HepG2 (cell line): Measurements from ENCODE around the gene BCL2L1. TPM values are rescaled to one million over a fixed set of nuclear protein-coding genes. Genes with fewer than 3 reads are reported as not detected.
A peak's percentile ranks its signal among the peaks of the same experiment; 100 is the strongest.

Experiments
- AGO1 ChIP-seq: fragments of 200-400 bp; formaldehyde crosslinking; IDR thresholded peaks from 2 replicates; pipeline ENCODE4 v1.6.1; 2017; ENCODE audit warnings: mild to moderate bottlenecking, low read depth, low read length, moderate library complexity; ENCODE audit not compliant: poor library complexity, severe bottlenecking
- NR3C1 ChIP-seq: sonication (generic); formaldehyde crosslinking; IDR thresholded peaks from 2 replicates; pipeline ENCODE4 v1.4.0; 2020; ENCODE audit warnings: missing genetic modification reagents
- SRSF4 ChIP-seq: fragments of 200-400 bp; formaldehyde crosslinking; IDR thresholded peaks from one replicate; pipeline ENCODE4 v1.6.1; 2018; ENCODE audit warnings: mild to moderate bottlenecking, low read depth, low read length, moderate library complexity; ENCODE audit not compliant: poor library complexity, severe bottlenecking
- SRSF9 ChIP-seq: fragments of 200-400 bp; formaldehyde crosslinking; IDR thresholded peaks from 2 replicates; pipeline ENCODE4 v1.6.1; 2018; ENCODE audit warnings: borderline replicate concordance, mild to moderate bottlenecking, low read depth, low read length; ENCODE audit not compliant: insufficient read depth, poor library complexity, severe bottlenecking
- ZNF749 ChIP-seq: sonication (generic); formaldehyde crosslinking; IDR thresholded peaks from 2 replicates; pipeline ENCODE4 v1.8.0; 2022; ENCODE audit warnings: mild to moderate bottlenecking, missing genetic modification reagents, moderate library complexity, borderline replicate concordance
- polyA plus RNA-seq, 8 experiments: library from polyadenylated mRNA; depleted of rRNA in 3 of 8; stranded (reverse) in 7 of 8; unstranded in 1 of 8; fragments of >200 nt; fragmentation: Illumina TruSeq in 4 of 8; extraction: Trizol in 4 of 8; gene quantifications; 2 replicates each; pipeline versions ENCODE4 v1.2.1 to v1.2.3, GENCODE V29; 2011 to 2016; ENCODE audit warnings: low read depth in 4 of 8, missing spikeins in 1 of 8, mixed read lengths in 1 of 8; ENCODE audit not compliant: insufficient read depth in 1 of 8
- total RNA-seq, 5 experiments: library from RNA; depleted of rRNA; stranded (reverse); fragments of >200 nt; fragmentation: Illumina TruSeq; extraction: Trizol; gene quantifications; 2 replicates each; pipeline ENCODE4 v1.2.3, GENCODE V29; 2016; ENCODE audit warnings: low read depth in 1 of 5
- TF ChIP-seq, protein P1 (sequence below): sonication (generic); formaldehyde crosslinking; IDR thresholded peaks from 2 replicates; pipeline ENCODE4 v1.4.0; 2020; ENCODE audit warnings: mild to moderate bottlenecking, missing genetic modification reagents
- TF ChIP-seq, protein P2 (sequence below), 2 experiments: sonication (generic) in 1 of 2; formaldehyde crosslinking in 1 of 2; IDR thresholded peaks; 2 replicates each; pipeline versions ENCODE4 v1.4.0 to v1.6.1; 2016 to 2020; ENCODE audit warnings: borderline replicate concordance in 1 of 2, low read depth in 1 of 2, mild to moderate bottlenecking in 1 of 2, missing genetic modification reagents in 1 of 2
- TF ChIP-seq, protein P3 (sequence below): sonication (generic); formaldehyde crosslinking; IDR thresholded peaks from 2 replicates; pipeline ENCODE4 v1.8.0; 2022; ENCODE audit warnings: mild to moderate bottlenecking, missing genetic modification reagents, borderline replicate concordance
- TF ChIP-seq, protein P4 (sequence below): sonication (generic); formaldehyde crosslinking; IDR thresholded peaks from 2 replicates; pipeline ENCODE4 v1.4.0; 2020; ENCODE audit warnings: missing genetic modification reagents, borderline replicate concordance
- TF ChIP-seq, protein P5 (sequence below): sonication (generic); formaldehyde crosslinking; IDR thresholded peaks from 2 replicates; pipeline ENCODE4 v1.4.0; 2020; ENCODE audit warnings: mild to moderate bottlenecking, missing genetic modification reagents
- TF ChIP-seq, protein P6 (sequence below): sonication (generic); formaldehyde crosslinking; IDR thresholded peaks from 2 replicates; pipeline ENCODE4 v1.5.0; 2020; ENCODE audit warnings: missing genetic modification reagents

Gene BCL2L1
- total and polyA plus RNA-seq, 2 of the 13 experiments (the other 11 are each of a cell fraction or from before 2014, with no cell fraction given) = 164 to 258 TPM

DNA sequence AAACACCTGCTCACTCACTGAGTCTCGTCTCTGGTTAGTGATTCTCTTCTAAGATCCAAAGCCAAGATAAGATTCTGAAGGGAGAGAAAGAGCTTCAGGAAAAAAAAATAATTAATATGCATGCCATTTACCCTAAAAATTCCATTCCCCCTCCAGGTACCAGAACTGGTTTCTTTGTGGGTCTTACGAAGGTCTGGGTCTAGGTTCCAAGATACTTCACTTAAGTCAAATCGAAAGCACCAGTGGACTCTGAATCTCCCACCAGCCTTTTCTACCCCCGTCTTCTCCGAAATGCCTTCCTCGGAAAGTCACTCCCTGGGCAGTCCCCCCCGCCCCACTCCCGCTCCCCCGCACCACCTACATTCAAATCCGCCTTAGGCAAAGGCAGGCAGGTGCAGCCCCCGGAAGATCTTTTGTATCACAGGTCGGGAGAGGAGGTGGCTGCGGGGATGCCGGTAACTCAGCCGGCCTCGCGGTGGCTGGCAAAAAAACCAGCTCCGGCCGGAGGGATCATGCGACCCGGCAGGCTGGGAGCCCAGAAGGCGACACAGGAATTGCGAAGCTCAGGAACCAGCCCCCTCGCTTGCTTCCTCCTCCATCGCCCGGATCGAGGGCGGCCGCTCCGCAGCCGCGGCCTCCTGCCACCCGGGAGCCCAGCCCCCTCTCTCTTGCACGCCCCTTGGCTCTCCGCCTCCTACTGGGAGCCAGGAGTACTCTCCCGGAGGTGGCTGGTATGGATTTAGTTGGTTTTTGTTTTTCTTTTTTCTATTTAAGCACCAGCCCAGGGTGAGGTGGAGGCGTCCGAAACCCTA is at the start of gene BCL2L1 (continued):
- TF ChIP-seq, protein P1, sequence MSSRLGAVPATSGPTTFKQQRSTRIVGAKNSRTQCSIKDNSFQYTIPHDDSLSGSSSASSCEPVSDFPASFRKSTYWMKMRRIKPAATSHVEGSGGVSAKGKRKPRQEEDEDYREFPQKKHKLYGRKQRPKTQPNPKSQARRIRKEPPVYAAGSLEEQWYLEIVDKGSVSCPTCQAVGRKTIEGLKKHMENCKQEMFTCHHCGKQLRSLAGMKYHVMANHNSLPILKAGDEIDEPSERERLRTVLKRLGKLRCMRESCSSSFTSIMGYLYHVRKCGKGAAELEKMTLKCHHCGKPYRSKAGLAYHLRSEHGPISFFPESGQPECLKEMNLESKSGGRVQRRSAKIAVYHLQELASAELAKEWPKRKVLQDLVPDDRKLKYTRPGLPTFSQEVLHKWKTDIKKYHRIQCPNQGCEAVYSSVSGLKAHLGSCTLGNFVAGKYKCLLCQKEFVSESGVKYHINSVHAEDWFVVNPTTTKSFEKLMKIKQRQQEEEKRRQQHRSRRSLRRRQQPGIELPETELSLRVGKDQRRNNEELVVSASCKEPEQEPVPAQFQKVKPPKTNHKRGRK (CRISPR knock-in tag) = no peak
- no peak for TF ChIP-seq ZNF749 (CRISPR knock-in tag)
- TF ChIP-seq NR3C1 (CRISPR knock-in tag) = no peak
- no peak for TF ChIP-seq AGO1
- TF ChIP-seq, protein P2, sequence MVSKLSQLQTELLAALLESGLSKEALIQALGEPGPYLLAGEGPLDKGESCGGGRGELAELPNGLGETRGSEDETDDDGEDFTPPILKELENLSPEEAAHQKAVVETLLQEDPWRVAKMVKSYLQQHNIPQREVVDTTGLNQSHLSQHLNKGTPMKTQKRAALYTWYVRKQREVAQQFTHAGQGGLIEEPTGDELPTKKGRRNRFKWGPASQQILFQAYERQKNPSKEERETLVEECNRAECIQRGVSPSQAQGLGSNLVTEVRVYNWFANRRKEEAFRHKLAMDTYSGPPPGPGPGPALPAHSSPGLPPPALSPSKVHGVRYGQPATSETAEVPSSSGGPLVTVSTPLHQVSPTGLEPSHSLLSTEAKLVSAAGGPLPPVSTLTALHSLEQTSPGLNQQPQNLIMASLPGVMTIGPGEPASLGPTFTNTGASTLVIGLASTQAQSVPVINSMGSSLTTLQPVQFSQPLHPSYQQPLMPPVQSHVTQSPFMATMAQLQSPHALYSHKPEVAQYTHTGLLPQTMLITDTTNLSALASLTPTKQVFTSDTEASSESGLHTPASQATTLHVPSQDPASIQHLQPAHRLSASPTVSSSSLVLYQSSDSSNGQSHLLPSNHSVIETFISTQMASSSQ (IDR thresholded peaks at IDR 0.05; ENCODE audit: low read depth) = no peak
- TF ChIP-seq, protein P2 (CRISPR knock-in tag; IDR thresholded peaks at IDR 0.05; ENCODE audit: borderline replicate concordance) = 0 out of 2 replicates have a peak, but pooled peaks have one; percentile 54
- TF ChIP-seq, protein P3, sequence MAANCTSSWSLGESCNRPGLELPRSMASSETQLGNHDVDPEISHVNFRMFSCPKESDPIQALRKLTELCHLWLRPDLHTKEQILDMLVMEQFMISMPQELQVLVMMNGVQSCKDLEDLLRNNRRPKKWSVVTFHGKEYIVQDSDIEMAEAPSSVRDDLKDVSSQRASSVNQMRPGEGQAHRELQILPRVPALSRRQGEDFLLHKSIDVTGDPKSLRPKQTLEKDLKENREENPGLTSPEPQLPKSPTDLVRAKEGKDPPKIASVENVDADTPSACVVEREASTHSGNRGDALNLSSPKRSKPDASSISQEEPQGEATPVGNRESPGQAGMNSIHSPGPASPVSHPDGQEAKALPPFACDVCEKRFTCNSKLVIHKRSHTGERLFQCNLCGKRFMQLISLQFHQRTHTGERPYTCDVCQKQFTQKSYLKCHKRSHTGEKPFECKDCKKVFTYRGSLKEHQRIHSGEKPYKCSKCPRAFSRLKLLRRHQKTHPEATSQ (CRISPR knock-in tag) = no peak
- TF ChIP-seq, protein P4, sequence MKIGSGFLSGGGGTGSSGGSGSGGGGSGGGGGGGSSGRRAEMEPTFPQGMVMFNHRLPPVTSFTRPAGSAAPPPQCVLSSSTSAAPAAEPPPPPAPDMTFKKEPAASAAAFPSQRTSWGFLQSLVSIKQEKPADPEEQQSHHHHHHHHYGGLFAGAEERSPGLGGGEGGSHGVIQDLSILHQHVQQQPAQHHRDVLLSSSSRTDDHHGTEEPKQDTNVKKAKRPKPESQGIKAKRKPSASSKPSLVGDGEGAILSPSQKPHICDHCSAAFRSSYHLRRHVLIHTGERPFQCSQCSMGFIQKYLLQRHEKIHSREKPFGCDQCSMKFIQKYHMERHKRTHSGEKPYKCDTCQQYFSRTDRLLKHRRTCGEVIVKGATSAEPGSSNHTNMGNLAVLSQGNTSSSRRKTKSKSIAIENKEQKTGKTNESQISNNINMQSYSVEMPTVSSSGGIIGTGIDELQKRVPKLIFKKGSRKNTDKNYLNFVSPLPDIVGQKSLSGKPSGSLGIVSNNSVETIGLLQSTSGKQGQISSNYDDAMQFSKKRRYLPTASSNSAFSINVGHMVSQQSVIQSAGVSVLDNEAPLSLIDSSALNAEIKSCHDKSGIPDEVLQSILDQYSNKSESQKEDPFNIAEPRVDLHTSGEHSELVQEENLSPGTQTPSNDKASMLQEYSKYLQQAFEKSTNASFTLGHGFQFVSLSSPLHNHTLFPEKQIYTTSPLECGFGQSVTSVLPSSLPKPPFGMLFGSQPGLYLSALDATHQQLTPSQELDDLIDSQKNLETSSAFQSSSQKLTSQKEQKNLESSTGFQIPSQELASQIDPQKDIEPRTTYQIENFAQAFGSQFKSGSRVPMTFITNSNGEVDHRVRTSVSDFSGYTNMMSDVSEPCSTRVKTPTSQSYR (CRISPR knock-in tag) = peak; percentile 87; the same call in 1 of the 2 replicates
- TF ChIP-seq SRSF9 = no peak
- no peak for TF ChIP-seq SRSF4
- TF ChIP-seq, protein P5, sequence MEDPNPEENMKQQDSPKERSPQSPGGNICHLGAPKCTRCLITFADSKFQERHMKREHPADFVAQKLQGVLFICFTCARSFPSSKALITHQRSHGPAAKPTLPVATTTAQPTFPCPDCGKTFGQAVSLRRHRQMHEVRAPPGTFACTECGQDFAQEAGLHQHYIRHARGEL (CRISPR knock-in tag) = no peak
- TF ChIP-seq, protein P6, sequence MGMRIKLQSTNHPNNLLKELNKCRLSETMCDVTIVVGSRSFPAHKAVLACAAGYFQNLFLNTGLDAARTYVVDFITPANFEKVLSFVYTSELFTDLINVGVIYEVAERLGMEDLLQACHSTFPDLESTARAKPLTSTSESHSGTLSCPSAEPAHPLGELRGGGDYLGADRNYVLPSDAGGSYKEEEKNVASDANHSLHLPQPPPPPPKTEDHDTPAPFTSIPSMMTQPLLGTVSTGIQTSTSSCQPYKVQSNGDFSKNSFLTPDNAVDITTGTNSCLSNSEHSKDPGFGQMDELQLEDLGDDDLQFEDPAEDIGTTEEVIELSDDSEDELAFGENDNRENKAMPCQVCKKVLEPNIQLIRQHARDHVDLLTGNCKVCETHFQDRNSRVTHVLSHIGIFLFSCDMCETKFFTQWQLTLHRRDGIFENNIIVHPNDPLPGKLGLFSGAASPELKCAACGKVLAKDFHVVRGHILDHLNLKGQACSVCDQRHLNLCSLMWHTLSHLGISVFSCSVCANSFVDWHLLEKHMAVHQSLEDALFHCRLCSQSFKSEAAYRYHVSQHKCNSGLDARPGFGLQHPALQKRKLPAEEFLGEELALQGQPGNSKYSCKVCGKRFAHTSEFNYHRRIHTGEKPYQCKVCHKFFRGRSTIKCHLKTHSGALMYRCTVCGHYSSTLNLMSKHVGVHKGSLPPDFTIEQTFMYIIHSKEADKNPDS (CRISPR knock-in tag) = no peak
